Measurements from ENCODE around the gene RPLP2.
A peak's percentile ranks its signal among the peaks of the same experiment; 100 is the strongest.

The RPLP2 gene

GRCh38 chr11:828506-829175, 18.9 kb downstream of the RPLP2 start:
- H3K4me3 ChIP-seq (ENCODE audit: low read depth, low read length) = no peak overlapping the region
- no peak for TF ChIP-seq CTCF (IDR thresholded peaks at IDR 0.05; ENCODE audit: low read depth, low read length)

DNA sequence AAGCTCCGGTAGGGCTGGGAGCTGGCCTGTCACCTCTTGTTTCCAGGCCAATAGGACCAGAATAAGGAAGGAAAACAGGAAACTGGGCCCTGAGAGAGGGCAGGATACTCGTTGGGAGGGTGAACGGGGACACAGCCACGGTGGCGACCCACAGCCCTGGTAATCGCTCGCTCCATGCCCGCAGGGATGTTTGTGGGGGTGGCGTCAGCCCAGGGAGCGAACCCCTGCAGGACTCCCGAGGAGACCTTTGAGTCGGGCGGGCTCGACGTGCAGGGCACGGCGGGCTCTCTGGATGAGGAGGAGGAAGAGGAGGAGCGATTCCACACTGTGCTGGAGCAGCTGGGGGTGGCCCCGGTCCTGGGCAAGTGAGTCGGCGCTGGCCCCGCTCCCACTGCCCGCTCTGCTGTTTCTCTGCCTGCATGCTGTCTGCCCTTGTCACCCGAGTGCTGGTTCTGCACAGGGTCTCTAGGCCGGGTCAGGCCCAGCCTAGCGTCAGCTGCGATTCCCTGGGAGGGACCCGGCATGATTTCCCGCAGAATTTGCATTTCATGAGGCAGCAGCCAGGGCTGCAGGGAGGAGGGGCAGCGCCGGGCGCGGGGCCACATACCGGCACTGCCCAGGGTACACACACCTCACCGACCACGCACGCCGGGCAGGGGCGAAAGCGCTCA, 19.5 kb downstream of the RPLP2 start:
- H3K4me3 ChIP-seq (ENCODE audit: low read depth, low read length) = peak overlapping the region; percentile 16; the same call in 1 of the 2 replicates

GRCh38 chr11:829847-830294, 20.1 kb downstream of the RPLP2 start:
- no peak for TF ChIP-seq CTCF (IDR thresholded peaks at IDR 0.05; ENCODE audit: low read depth, low read length)
- peak overlapping the region; percentile 16; the same call in 1 of the 2 replicates for H3K4me3 ChIP-seq (ENCODE audit: low read depth, low read length)

More for the DNA sequence above, 19.5 kb downstream of the RPLP2 start:
- TF ChIP-seq CTCF (IDR thresholded peaks at IDR 0.05; ENCODE audit: low read depth, low read length) = no peak

DNA sequence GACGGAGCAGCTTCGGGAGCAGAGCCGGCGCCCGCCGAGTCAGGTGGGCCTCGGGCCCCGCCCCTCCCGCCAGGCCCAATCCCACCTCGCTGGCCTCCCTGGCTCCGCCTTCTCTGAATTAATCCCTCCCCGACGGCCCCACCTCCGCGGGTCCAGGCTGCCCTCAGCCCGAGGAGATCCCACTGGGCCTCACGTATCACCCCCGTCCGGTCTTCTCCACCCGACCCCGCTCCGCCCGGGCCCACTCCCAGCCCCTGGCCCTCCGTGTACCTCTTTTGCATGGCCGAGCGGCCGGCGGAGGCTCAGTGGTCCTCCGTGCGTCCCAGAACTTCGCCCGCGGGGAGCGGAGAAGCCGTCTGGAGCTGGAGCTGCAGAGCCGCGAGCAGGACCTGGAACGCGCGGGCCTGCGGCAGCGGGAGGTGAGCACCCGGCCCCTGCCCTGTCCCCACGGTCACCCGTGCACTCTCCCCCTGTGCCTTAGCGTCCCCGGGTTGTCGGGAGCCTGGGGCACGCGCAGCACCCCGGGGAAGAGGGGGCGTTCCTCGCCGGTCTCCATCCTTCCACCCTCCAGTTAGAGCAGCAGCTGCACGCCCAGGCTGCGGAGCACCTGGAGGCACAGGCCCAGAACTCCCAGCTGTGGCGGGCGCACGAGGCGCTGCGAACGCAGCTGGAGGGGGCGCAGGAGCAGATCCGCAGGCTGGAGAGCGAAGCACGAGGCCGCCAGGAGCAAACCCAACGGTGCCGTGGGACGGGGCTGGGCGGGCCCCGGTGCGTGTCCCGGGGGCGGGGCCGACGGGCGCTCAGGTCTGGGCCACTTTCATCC, 20.7 kb downstream of the RPLP2 start:
- H3K4me3 ChIP-seq (ENCODE audit: low read depth, low read length) = peak overlapping the region; percentile 17; the same call in 1 of the 2 replicates
- no peak for TF ChIP-seq CTCF (IDR thresholded peaks at IDR 0.05; ENCODE audit: low read depth, low read length)

DNA sequence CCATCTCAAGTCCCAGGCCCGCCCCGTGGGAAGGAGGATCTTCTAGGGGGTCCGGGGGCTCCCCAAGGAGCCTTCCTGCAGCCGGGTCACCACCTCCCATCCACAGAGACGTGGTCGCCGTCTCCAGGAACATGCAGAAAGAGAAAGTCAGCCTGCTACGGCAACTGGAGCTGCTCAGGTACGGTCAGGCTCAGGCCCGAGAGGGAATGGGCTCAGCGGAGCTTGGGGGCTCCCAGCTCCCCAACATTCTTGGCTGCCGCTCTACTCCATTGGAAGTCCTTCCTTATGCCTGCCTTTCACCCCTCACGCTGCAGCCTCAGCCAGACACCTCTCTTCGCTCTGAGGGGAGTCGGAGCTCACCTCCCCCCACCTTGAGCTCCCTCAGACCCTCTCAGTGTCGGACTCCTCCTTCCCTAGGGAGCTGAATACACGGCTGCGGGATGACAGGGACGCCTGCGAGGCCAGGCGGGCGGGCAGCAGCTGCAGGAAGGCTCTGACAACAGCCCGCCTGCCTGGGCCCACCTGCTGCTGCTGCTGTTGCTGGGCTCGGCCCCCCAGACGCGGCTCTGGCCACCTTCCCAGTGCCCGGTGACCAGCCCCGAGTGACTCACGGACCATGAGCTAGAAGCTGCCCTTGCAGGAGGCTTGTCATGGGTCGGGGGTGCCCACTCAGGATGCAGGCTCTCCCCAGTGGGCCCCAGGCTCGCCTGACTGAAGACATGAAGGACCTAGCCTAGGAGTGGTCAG, 21.5 kb downstream of the RPLP2 start:
- no peak overlapping the region for H3K4me3 ChIP-seq (ENCODE audit: low read depth, low read length)
- no peak for TF ChIP-seq CTCF (IDR thresholded peaks at IDR 0.05; ENCODE audit: low read depth, low read length)

DNA sequence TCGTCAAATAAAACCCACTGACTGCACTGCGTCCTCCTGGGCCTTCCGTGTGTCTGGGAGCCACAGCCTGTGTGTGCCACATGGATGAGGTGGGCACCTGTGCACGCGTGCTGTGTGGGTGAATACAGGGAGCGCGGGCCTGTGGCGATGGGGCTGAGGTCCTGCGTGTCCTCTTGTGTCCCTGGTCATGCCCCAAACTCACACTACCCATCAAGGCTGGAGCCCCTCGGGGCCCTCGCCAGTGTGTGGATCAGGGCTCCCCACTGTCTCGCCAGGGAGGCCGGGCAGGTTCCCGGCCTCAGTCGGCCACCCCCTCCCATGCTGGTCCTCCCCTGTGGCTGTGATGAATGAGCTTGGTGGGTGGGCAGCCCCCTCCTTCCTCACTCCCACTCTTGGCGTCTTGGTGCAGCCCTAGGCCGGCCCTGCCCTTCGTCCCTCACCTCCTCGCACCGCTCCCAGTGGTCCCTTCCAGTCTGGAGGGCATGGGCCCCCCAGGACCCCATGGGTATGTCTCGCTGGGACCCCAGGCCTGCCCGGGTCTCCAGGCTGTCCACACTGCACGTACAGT, 22.3 kb downstream of the RPLP2 start:
- TF ChIP-seq CTCF (IDR thresholded peaks at IDR 0.05; ENCODE audit: low read depth, low read length) = no peak
- H3K4me3 ChIP-seq (ENCODE audit: low read depth, low read length) = peak overlapping the region; percentile 52

Data from WI38 (cell line).